H1 (cell line): Measurements from ENCODE around the gene FAM170B. TPM values are rescaled to one million over a fixed set of nuclear protein-coding genes. Genes with fewer than 3 reads are reported as not detected.

ENCODE experiments used
- BCL11A ChIP-seq, 2 experiments: IDR thresholded peaks; one replicate each; pipeline ENCODE4 v1.6.1; 2011; ENCODE audit warnings: low read depth in 2 of 2, low read length in 2 of 2, mild to moderate bottlenecking in 2 of 2
- CBX8 ChIP-seq: fragments of 300-800, 300-1000 bp; sonication (generic); IDR thresholded peaks from 2 replicates; pipeline ENCODE4 v1.7.1; 2016; ENCODE audit warnings: low read depth, low read length, borderline replicate concordance
- MAFK ChIP-seq: IDR thresholded peaks from 2 replicates; pipeline ENCODE4 v1.6.1; 2012; ENCODE audit warnings: low read depth, mild to moderate bottlenecking, improper control_type of control experiment, low read length
- polyA plus RNA-seq, 7 experiments: library from polyadenylated mRNA; depleted of rRNA in 3 of 7; stranded (reverse) in 5 of 7; unstranded in 2 of 7; fragments of >200 nt in 5 of 7; fragments of 200-250 nt in 2 of 7; gene quantifications; 1 replicate in 5 of 7; 2 replicates in 1 of 7; 4 replicates in 1 of 7; pipeline versions ENCODE4 v1.2.1 to v1.2.3, GENCODE V29; 2011 to 2013; ENCODE audit warnings: missing spikeins in 2 of 7, mixed read lengths in 2 of 7
- total RNA-seq: library from RNA; stranded (reverse); fragmentation: NEBNext Ultra II Directional; extraction: Animal tissue kit (Norgen Biotek cat#: 25700); gene quantifications from 2 replicates; pipeline ENCODE4 v1.2.1, GENCODE V29; 2021
- TF ChIP-seq, protein P1 (sequence below): fragments of 300-600 bp; sonication (generic); IDR thresholded peaks from 2 replicates; pipeline ENCODE4 v1.7.1; 2012; ENCODE audit warnings: low read length, moderate library complexity, mild to moderate bottlenecking, inconsistent platforms; ENCODE audit not compliant: insufficient replicate concordance

The FAM170B gene
- total and polyA plus RNA-seq, 2 of the 8 experiments (the other 6 are each of a cell fraction or from before 2014, with no cell fraction given), result not detected

- TF ChIP-seq, protein P1, sequence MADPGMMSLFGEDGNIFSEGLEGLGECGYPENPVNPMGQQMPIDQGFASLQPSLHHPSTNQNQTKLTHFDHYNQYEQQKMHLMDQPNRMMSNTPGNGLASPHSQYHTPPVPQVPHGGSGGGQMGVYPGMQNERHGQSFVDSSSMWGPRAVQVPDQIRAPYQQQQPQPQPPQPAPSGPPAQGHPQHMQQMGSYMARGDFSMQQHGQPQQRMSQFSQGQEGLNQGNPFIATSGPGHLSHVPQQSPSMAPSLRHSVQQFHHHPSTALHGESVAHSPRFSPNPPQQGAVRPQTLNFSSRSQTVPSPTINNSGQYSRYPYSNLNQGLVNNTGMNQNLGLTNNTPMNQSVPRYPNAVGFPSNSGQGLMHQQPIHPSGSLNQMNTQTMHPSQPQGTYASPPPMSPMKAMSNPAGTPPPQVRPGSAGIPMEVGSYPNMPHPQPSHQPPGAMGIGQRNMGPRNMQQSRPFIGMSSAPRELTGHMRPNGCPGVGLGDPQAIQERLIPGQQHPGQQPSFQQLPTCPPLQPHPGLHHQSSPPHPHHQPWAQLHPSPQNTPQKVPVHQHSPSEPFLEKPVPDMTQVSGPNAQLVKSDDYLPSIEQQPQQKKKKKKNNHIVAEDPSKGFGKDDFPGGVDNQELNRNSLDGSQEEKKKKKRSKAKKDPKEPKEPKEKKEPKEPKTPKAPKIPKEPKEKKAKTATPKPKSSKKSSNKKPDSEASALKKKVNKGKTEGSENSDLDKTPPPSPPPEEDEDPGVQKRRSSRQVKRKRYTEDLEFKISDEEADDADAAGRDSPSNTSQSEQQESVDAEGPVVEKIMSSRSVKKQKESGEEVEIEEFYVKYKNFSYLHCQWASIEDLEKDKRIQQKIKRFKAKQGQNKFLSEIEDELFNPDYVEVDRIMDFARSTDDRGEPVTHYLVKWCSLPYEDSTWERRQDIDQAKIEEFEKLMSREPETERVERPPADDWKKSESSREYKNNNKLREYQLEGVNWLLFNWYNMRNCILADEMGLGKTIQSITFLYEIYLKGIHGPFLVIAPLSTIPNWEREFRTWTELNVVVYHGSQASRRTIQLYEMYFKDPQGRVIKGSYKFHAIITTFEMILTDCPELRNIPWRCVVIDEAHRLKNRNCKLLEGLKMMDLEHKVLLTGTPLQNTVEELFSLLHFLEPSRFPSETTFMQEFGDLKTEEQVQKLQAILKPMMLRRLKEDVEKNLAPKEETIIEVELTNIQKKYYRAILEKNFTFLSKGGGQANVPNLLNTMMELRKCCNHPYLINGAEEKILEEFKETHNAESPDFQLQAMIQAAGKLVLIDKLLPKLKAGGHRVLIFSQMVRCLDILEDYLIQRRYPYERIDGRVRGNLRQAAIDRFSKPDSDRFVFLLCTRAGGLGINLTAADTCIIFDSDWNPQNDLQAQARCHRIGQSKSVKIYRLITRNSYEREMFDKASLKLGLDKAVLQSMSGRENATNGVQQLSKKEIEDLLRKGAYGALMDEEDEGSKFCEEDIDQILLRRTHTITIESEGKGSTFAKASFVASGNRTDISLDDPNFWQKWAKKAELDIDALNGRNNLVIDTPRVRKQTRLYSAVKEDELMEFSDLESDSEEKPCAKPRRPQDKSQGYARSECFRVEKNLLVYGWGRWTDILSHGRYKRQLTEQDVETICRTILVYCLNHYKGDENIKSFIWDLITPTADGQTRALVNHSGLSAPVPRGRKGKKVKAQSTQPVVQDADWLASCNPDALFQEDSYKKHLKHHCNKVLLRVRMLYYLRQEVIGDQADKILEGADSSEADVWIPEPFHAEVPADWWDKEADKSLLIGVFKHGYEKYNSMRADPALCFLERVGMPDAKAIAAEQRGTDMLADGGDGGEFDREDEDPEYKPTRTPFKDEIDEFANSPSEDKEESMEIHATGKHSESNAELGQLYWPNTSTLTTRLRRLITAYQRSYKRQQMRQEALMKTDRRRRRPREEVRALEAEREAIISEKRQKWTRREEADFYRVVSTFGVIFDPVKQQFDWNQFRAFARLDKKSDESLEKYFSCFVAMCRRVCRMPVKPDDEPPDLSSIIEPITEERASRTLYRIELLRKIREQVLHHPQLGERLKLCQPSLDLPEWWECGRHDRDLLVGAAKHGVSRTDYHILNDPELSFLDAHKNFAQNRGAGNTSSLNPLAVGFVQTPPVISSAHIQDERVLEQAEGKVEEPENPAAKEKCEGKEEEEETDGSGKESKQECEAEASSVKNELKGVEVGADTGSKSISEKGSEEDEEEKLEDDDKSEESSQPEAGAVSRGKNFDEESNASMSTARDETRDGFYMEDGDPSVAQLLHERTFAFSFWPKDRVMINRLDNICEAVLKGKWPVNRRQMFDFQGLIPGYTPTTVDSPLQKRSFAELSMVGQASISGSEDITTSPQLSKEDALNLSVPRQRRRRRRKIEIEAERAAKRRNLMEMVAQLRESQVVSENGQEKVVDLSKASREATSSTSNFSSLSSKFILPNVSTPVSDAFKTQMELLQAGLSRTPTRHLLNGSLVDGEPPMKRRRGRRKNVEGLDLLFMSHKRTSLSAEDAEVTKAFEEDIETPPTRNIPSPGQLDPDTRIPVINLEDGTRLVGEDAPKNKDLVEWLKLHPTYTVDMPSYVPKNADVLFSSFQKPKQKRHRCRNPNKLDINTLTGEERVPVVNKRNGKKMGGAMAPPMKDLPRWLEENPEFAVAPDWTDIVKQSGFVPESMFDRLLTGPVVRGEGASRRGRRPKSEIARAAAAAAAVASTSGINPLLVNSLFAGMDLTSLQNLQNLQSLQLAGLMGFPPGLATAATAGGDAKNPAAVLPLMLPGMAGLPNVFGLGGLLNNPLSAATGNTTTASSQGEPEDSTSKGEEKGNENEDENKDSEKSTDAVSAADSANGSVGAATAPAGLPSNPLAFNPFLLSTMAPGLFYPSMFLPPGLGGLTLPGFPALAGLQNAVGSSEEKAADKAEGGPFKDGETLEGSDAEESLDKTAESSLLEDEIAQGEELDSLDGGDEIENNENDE, result no peak
- TF ChIP-seq BCL11A (IDR thresholded peaks at IDR 0.05; ENCODE audit: low read depth in 2 of 2, low read length in 2 of 2) (no peak), MAFK (no peak), CBX8 (no peak)
These were observed at the start of gene FAM170B (continued) for GRCh38 chr10:49133706-49134248.
